GM23248 (cell line): ENCODE results near the gene RIMS4.

Source experiments
- EZH2 ChIP-seq: fragments of 200-600 bp; sonication (generic); IDR thresholded peaks from 2 replicates; pipeline ENCODE4 v1.6.1; 2018; ENCODE audit warnings: antibody characterized with exemption, mild to moderate bottlenecking; ENCODE audit not compliant: insufficient read depth, poor library complexity, severe bottlenecking
- EZH2phosphoT487 ChIP-seq: fragments of 200-600 bp; sonication (generic); IDR thresholded peaks from 2 replicates; pipeline ENCODE4 v1.6.1; 2018; ENCODE audit warnings: antibody characterized with exemption, moderate library complexity, mild to moderate bottlenecking, low read depth; ENCODE audit not compliant: insufficient read depth

GRCh38 chr20:44701858-44702256 is 108.5 kb downstream of the RIMS4 start:
- TF ChIP-seq EZH2 (no peak), EZH2phosphoT487 (no peak)
